Heart left ventricle (tissue), 13 donors: ENCODE results near the gene CBX5.

Experiments
- CTCF ChIP-seq, 12 donors: fragments of 200-600 bp; sonication (generic) in 4 of 12; IDR thresholded peaks; one replicate each; pipeline versions ENCODE4 v1.5.0 to v1.8.0; 2018 to 2022; ENCODE audit warnings: antibody characterized with exemption in 12 of 12, mild to moderate bottlenecking in 5 of 12
- POLR2A ChIP-seq, 2 donors: fragments of 450-650 bp; IDR thresholded peaks; one replicate each; pipeline ENCODE4 v1.6.1; 2017; ENCODE audit warnings: antibody characterized with exemption in 2 of 2, mild to moderate bottlenecking in 2 of 2, moderate library complexity in 2 of 2
- donor health status: ischemic (EF 13 %, LVEDD 7.1; RV severe dilation, severe dysfunction).
- donor health status: DM: no; HTN: yes; CAD: no.
- donor health status: DM: no; HTN: no; CAD: no.
- donor health status: ischemic (EF 25% LVEDD 6.9; RV normal size, moderate dysfunction).
- donor health status: ischemic (EF 25% LVEDD 5.7; RV mildly dilated, moderate dysfunction).
- donor health status: ischemic (EF 35%, LVEDD 5.7; RV mildly dilated, moderate dysfunction).
- donor health status: nonischemic (EF 11% LVEDD 7.7; RV severe dilation, severe dysfunction).
- donor health status: DM: yes; HTN: yes; CAD: no.
- donor health status: PGD.
- donor health status: ischemic (EF 29% LVEDD 5.4; RV normal size, mild dysfunction).
- donor health status: nonischemic (EF 23%, LVEDD 6.1; RV moderate dilation, normal function).

DNA sequence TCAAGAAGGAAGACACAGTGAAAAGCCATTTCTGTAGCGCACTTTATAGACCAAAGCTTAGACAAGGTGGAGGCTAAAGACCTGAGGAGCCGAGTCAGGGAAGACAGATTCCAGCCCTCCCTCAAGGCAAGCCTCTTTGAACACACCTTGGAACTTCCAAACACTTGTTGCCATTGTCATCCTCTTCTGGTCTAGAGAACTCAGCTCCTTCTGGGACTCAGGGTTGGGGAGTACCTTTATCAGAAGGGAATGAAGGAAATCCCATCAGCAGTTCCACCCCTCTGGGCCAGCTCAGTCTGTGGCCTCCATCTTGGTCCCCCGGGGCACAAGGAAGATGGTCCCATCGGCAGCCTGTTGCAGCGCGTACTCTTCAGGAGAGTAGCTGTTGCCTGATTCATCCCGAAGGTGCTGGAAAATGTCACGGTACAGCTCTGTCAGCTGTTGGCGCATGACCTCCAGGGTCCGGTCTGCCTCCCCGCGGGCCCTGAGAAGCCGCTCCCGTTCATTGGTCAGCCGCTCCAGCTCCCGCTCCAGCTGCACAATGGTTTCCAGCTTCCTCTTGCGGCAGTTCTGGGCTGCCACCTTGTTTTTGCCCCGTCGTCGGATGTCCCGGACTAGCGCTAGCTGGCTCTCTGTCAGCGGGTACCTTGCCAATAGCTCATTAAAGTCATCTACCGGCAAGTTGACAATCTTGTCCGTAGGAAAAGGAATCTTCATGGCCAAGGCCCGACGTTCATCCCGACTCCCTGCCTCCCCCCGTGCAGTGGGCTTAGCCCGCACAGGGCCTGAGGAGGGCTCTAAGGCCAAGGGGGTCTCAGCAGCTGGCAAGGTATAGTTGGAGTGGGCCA lies 12.4 kb upstream of the CBX5 start:
- TF ChIP-seq CTCF (IDR thresholded peaks at IDR 0.05) (no peak), POLR2A (IDR thresholded peaks at IDR 0.05) (no peak)
